HepG2 (cell line): Measurements from ENCODE around the gene TOB2. TPM values are rescaled to one million over a fixed set of nuclear protein-coding genes. Genes with fewer than 3 reads are reported as not detected.

Experiments used
- CREM ChIP-seq, 2 experiments: sonication (generic) in 1 of 2; formaldehyde crosslinking in 1 of 2; IDR thresholded peaks; 2 replicates each; pipeline versions ENCODE4 v1.4.0 to v1.6.1; 2016 to 2020; ENCODE audit warnings: antibody characterized with exemption in 1 of 2, mild to moderate bottlenecking in 1 of 2, missing genetic modification reagents in 1 of 2
- FLYWCH1 ChIP-seq: sonication (generic); formaldehyde crosslinking; IDR thresholded peaks from 2 replicates; pipeline ENCODE4 v1.8.1; 2023; ENCODE audit warnings: mild to moderate bottlenecking, missing genetic modification reagents
- HES4 ChIP-seq: sonication (generic); formaldehyde crosslinking; IDR thresholded peaks from 2 replicates; pipeline ENCODE4 v1.9.0; 2021; ENCODE audit warnings: mild to moderate bottlenecking, missing genetic modification reagents, borderline replicate concordance
- NAIF1 ChIP-seq: sonication (generic); formaldehyde crosslinking; IDR thresholded peaks from 2 replicates; pipeline ENCODE4 v1.5.0; 2020; ENCODE audit warnings: mild to moderate bottlenecking, missing genetic modification reagents, borderline replicate concordance
- PHF21A ChIP-seq: sonication (generic); formaldehyde crosslinking; IDR thresholded peaks from 2 replicates; pipeline ENCODE4 v1.5.0; 2020; ENCODE audit warnings: mild to moderate bottlenecking, missing genetic modification reagents
- ZMYM4 ChIP-seq: sonication (generic); formaldehyde crosslinking; IDR thresholded peaks from 2 replicates; pipeline ENCODE4 v1.8.1; 2023; ENCODE audit warnings: mild to moderate bottlenecking, missing genetic modification reagents
- ZNF101 ChIP-seq: sonication (generic); formaldehyde crosslinking; IDR thresholded peaks from 2 replicates; pipeline ENCODE4 v1.4.0; 2020; ENCODE audit warnings: mild to moderate bottlenecking, low read depth, missing genetic modification reagents, borderline replicate concordance
- ZNF569 ChIP-seq: sonication (generic); formaldehyde crosslinking; IDR thresholded peaks from 2 replicates; pipeline ENCODE4 v1.5.0; 2020; ENCODE audit warnings: mild to moderate bottlenecking, missing genetic modification reagents, moderate library complexity, borderline replicate concordance
- ZNF713 ChIP-seq: sonication (generic); formaldehyde crosslinking; IDR thresholded peaks from 2 replicates; pipeline ENCODE4 v1.4.0; 2020; ENCODE audit warnings: mild to moderate bottlenecking, missing genetic modification reagents
- polyA plus RNA-seq, 8 experiments: library from polyadenylated mRNA; depleted of rRNA in 3 of 8; stranded (reverse) in 7 of 8; unstranded in 1 of 8; fragments of >200 nt; fragmentation: Illumina TruSeq in 4 of 8; extraction: Trizol in 4 of 8; gene quantifications; 2 replicates each; pipeline versions ENCODE4 v1.2.1 to v1.2.3, GENCODE V29; 2011 to 2016; ENCODE audit warnings: low read depth in 4 of 8, missing spikeins in 1 of 8, mixed read lengths in 1 of 8; ENCODE audit not compliant: insufficient read depth in 1 of 8
- total RNA-seq, 5 experiments: library from RNA; depleted of rRNA; stranded (reverse); fragments of >200 nt; fragmentation: Illumina TruSeq; extraction: Trizol; gene quantifications; 2 replicates each; pipeline ENCODE4 v1.2.3, GENCODE V29; 2016; ENCODE audit warnings: low read depth in 1 of 5
- TF ChIP-seq, protein P1 (sequence below): sonication (generic); formaldehyde crosslinking; conservative IDR thresholded peaks from 2 replicates; pipeline ENCODE4 v1.4.0; 2020; ENCODE audit warnings: missing genetic modification reagents
- TF ChIP-seq, protein P2 (sequence below): sonication (generic); formaldehyde crosslinking; IDR thresholded peaks from 2 replicates; pipeline ENCODE4 v1.5.1; 2020; ENCODE audit warnings: mild to moderate bottlenecking, moderate library complexity, missing genetic modification reagents
- TF ChIP-seq, protein P3 (sequence below): sonication (generic); formaldehyde crosslinking; IDR thresholded peaks from 2 replicates; pipeline ENCODE4 v1.9.0; 2021; ENCODE audit warnings: missing genetic modification reagents, borderline replicate concordance
- TF ChIP-seq, protein P4 (sequence below): sonication (generic); formaldehyde crosslinking; IDR thresholded peaks from 2 replicates; pipeline ENCODE4; 2020; ENCODE audit warnings: missing genetic modification reagents, mild to moderate bottlenecking, borderline replicate concordance
- TF ChIP-seq, protein P5 (sequence below): sonication (generic); formaldehyde crosslinking; IDR thresholded peaks from 2 replicates; pipeline ENCODE4 v1.4.0; 2020; ENCODE audit warnings: mild to moderate bottlenecking, low read depth, missing genetic modification reagents
- TF ChIP-seq, protein P6 (sequence below): sonication (generic); formaldehyde crosslinking; IDR thresholded peaks from 2 replicates; pipeline ENCODE4 v1.8.0; 2022; ENCODE audit warnings: missing genetic modification reagents, mild to moderate bottlenecking, borderline replicate concordance

The TOB2 gene
- total and polyA plus RNA-seq, 2 of the 13 experiments (the other 11 are each of a cell fraction or from before 2014, with no cell fraction given): 12.2 to 13.7 TPM

DNA sequence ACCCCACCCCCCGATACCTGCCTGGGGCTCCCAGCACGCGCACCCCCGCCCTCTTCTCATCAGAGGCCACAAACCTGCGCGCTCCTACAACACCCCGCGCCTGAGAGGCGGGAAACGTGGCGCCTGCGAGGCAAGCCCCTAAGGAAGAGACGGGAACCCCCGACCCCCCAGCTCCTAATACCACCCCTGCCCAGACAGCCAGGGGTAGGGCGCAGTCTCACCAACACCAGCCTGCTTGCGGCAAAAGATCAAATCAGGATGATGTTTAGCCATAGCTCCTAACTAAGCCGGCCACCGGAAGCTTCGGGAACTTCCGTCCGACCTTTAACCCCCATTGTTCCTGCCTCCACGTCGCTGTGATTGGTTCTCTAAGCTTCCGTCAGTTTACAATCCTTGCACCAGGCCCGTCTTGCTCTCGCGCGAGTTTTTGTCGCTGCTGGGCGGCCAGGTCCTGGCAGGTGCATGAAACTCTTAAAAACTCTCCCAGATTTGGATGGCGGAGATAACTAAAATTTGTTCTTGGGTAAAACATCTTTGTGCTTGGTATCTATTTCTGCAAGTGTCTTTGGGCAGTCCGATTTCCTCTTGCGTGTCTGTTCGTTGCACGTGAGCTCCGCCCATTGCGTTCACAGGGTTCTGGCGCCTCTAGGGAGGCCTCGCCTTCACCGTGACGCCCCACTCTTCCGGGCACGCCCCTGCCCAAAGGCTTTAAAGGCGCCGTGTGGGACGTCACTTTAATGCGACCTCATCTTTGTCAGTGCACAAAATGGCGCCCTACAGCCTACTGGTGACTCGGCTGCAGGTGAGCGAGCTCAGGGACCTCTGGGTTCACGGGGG lies 22.0 kb upstream of the TOB2 start, which contains the start of the genes ACO2 and PHF5A (continued):
- TF ChIP-seq ZMYM4 (CRISPR knock-in tag) (peak; percentile 97), PHF21A (CRISPR knock-in tag) (peak; percentile 67), ZNF101 (CRISPR knock-in tag) (no peak), CREM (IDR thresholded peaks at IDR 0.05) (peak; percentile 99), CREM (CRISPR knock-in tag; IDR thresholded peaks at IDR 0.05) (peak; percentile 87), ZNF569 (CRISPR knock-in tag) (no peak), ZNF713 (CRISPR knock-in tag) (no peak), HES4 (CRISPR knock-in tag) (no peak), FLYWCH1 (no peak), NAIF1 (CRISPR knock-in tag) (no peak)
- TF ChIP-seq, protein P1, sequence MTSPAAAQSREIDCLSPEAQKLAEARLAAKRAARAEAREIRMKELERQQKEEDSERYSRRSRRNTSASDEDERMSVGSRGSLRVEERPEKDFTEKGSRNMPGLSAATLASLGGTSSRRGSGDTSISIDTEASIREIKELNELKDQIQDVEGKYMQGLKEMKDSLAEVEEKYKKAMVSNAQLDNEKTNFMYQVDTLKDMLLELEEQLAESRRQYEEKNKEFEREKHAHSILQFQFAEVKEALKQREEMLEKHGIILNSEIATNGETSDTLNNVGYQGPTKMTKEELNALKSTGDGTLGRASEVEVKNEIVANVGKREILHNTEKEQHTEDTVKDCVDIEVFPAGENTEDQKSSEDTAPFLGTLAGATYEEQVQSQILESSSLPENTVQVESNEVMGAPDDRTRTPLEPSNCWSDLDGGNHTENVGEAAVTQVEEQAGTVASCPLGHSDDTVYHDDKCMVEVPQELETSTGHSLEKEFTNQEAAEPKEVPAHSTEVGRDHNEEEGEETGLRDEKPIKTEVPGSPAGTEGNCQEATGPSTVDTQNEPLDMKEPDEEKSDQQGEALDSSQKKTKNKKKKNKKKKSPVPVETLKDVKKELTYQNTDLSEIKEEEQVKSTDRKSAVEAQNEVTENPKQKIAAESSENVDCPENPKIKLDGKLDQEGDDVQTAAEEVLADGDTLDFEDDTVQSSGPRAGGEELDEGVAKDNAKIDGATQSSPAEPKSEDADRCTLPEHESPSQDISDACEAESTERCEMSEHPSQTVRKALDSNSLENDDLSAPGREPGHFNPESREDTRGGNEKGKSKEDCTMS (CRISPR knock-in tag): 0 out of 2 replicates have a peak, but pooled peaks have one; percentile 39
- TF ChIP-seq, protein P2, sequence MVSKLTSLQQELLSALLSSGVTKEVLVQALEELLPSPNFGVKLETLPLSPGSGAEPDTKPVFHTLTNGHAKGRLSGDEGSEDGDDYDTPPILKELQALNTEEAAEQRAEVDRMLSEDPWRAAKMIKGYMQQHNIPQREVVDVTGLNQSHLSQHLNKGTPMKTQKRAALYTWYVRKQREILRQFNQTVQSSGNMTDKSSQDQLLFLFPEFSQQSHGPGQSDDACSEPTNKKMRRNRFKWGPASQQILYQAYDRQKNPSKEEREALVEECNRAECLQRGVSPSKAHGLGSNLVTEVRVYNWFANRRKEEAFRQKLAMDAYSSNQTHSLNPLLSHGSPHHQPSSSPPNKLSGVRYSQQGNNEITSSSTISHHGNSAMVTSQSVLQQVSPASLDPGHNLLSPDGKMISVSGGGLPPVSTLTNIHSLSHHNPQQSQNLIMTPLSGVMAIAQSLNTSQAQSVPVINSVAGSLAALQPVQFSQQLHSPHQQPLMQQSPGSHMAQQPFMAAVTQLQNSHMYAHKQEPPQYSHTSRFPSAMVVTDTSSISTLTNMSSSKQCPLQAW (CRISPR knock-in tag): peak; percentile 10; the same call in 1 of the 2 replicates
- TF ChIP-seq, protein P3, sequence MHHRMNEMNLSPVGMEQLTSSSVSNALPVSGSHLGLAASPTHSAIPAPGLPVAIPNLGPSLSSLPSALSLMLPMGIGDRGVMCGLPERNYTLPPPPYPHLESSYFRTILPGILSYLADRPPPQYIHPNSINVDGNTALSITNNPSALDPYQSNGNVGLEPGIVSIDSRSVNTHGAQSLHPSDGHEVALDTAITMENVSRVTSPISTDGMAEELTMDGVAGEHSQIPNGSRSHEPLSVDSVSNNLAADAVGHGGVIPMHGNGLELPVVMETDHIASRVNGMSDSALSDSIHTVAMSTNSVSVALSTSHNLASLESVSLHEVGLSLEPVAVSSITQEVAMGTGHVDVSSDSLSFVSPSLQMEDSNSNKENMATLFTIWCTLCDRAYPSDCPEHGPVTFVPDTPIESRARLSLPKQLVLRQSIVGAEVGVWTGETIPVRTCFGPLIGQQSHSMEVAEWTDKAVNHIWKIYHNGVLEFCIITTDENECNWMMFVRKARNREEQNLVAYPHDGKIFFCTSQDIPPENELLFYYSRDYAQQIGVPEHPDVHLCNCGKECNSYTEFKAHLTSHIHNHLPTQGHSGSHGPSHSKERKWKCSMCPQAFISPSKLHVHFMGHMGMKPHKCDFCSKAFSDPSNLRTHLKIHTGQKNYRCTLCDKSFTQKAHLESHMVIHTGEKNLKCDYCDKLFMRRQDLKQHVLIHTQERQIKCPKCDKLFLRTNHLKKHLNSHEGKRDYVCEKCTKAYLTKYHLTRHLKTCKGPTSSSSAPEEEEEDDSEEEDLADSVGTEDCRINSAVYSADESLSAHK (CRISPR knock-in tag): no peak
- TF ChIP-seq, protein P4, sequence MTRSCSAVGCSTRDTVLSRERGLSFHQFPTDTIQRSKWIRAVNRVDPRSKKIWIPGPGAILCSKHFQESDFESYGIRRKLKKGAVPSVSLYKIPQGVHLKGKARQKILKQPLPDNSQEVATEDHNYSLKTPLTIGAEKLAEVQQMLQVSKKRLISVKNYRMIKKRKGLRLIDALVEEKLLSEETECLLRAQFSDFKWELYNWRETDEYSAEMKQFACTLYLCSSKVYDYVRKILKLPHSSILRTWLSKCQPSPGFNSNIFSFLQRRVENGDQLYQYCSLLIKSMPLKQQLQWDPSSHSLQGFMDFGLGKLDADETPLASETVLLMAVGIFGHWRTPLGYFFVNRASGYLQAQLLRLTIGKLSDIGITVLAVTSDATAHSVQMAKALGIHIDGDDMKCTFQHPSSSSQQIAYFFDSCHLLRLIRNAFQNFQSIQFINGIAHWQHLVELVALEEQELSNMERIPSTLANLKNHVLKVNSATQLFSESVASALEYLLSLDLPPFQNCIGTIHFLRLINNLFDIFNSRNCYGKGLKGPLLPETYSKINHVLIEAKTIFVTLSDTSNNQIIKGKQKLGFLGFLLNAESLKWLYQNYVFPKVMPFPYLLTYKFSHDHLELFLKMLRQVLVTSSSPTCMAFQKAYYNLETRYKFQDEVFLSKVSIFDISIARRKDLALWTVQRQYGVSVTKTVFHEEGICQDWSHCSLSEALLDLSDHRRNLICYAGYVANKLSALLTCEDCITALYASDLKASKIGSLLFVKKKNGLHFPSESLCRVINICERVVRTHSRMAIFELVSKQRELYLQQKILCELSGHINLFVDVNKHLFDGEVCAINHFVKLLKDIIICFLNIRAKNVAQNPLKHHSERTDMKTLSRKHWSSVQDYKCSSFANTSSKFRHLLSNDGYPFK (CRISPR knock-in tag): peak; percentile 99
- TF ChIP-seq, protein P5, sequence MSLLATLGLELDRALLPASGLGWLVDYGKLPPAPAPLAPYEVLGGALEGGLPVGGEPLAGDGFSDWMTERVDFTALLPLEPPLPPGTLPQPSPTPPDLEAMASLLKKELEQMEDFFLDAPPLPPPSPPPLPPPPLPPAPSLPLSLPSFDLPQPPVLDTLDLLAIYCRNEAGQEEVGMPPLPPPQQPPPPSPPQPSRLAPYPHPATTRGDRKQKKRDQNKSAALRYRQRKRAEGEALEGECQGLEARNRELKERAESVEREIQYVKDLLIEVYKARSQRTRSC: peak; percentile 83
- TF ChIP-seq, protein P6, sequence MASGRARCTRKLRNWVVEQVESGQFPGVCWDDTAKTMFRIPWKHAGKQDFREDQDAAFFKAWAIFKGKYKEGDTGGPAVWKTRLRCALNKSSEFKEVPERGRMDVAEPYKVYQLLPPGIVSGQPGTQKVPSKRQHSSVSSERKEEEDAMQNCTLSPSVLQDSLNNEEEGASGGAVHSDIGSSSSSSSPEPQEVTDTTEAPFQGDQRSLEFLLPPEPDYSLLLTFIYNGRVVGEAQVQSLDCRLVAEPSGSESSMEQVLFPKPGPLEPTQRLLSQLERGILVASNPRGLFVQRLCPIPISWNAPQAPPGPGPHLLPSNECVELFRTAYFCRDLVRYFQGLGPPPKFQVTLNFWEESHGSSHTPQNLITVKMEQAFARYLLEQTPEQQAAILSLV (CRISPR knock-in tag): 0 out of 2 replicates have a peak, but pooled peaks have one; percentile 26
